Measurements from ENCODE around the gene L3MBTL4.

Gene L3MBTL4

GRCh38 chr18:5958822-5959221 is 455.9 kb downstream of the L3MBTL4 start:
- DNase-seq (ENCODE audit: low spot score) = no peak

- DNase-seq (ENCODE audit: low spot score) = no peak
Measured at GRCh38 chr18:5955861-5956260, 458.9 kb downstream of the L3MBTL4 start.

GRCh38 chr18:5951515-5952091 is 463.1 kb downstream of the L3MBTL4 start:
- no peak for DNase-seq (ENCODE audit: low spot score)

- no peak for DNase-seq (ENCODE audit: low spot score)
Measured at GRCh38 chr18:5948781-5949180, 465.9 kb downstream of the L3MBTL4 start.

GRCh38 chr18:5948237-5948636 is 466.5 kb downstream of the L3MBTL4 start:
- no peak for DNase-seq (ENCODE audit: low spot score)

GRCh38 chr18:5944448-5944847 is 470.3 kb downstream of the L3MBTL4 start:
- no peak for DNase-seq (ENCODE audit: low spot score)

GRCh38 chr18:5943514-5943913 is 471.2 kb downstream of the L3MBTL4 start:
- no peak for DNase-seq (ENCODE audit: low spot score)

- no peak for DNase-seq (ENCODE audit: low spot score)
Measured at GRCh38 chr18:5942591-5942990, 472.1 kb downstream of the L3MBTL4 start.

- no peak for DNase-seq (ENCODE audit: low spot score)
Measured at GRCh38 chr18:5941890-5942289, 472.8 kb downstream of the L3MBTL4 start.

GRCh38 chr18:5939801-5940667 is 474.7 kb downstream of the L3MBTL4 start:
- DNase-seq (ENCODE audit: low spot score) = no peak

- DNase-seq (ENCODE audit: low spot score) = no peak
Measured at GRCh38 chr18:5937795-5938194, 476.9 kb downstream of the L3MBTL4 start.

- no peak for DNase-seq (ENCODE audit: low spot score)
Measured at GRCh38 chr18:5937121-5937520, 477.6 kb downstream of the L3MBTL4 start.

GRCh38 chr18:5930789-5931188 is 483.9 kb downstream of the L3MBTL4 start:
- no peak for DNase-seq (ENCODE audit: low spot score)

GRCh38 chr18:5918205-5918858 is 496.4 kb downstream of the L3MBTL4 start:
- no peak for DNase-seq (ENCODE audit: low spot score)

GRCh38 chr18:5914951-5915350 is 499.8 kb downstream of the L3MBTL4 start:
- DNase-seq (ENCODE audit: low spot score) = no peak

- DNase-seq (ENCODE audit: low spot score) = no peak
Measured at GRCh38 chr18:5914016-5914415, 500.7 kb downstream of the L3MBTL4 start.

- DNase-seq (ENCODE audit: low spot score) = no peak
Measured at GRCh38 chr18:5912566-5912965, 502.1 kb downstream of the L3MBTL4 start.

- DNase-seq (ENCODE audit: low spot score) = no peak
Measured at GRCh38 chr18:5909125-5909524, 505.6 kb downstream of the L3MBTL4 start.
